BE2C (cell line): Measurements from ENCODE around the gene SIN3A.
"Not testable (repeated sequence)": the region's sequence is repeated elsewhere in the genome, so short reads cannot be mapped to it uniquely, and the experiment has no call there.

Source experiments
- DNase-seq: peaks from one replicate; pipeline ENCODE4 v3.0.0-alpha.2; 2020
- H3K27me3 ChIP-seq: fragments of 250-450 bp; sonication (Bioruptor Pico); 2 replicates; pipeline ENCODE4 v1.5.1; 2020; ENCODE audit warnings: mild to moderate bottlenecking
- H3K36me3 ChIP-seq: fragments of 250-450 bp; sonication (Bioruptor Pico); 2 replicates; pipeline ENCODE4 v1.5.1; 2020; ENCODE audit warnings: mild to moderate bottlenecking
- H3K4me1 ChIP-seq: fragments of 250-450 bp; sonication (Bioruptor Pico); 2 replicates; pipeline ENCODE4 v1.5.1; 2020
- H3K4me3 ChIP-seq: 2 replicates; pipeline ENCODE4 v1.5.1; 2011; ENCODE audit warnings: low read depth, low read length
- H3K9me3 ChIP-seq: fragments of 250-450 bp; sonication (Bioruptor Pico); 2 replicates; pipeline ENCODE4 v1.5.1; 2020
- TF ChIP-seq, protein P1 (sequence below): IDR thresholded peaks from 2 replicates; pipeline ENCODE4 v1.5.1; 2012; ENCODE audit warnings: mild to moderate bottlenecking, low read depth, low read length

Gene SIN3A

DNA sequence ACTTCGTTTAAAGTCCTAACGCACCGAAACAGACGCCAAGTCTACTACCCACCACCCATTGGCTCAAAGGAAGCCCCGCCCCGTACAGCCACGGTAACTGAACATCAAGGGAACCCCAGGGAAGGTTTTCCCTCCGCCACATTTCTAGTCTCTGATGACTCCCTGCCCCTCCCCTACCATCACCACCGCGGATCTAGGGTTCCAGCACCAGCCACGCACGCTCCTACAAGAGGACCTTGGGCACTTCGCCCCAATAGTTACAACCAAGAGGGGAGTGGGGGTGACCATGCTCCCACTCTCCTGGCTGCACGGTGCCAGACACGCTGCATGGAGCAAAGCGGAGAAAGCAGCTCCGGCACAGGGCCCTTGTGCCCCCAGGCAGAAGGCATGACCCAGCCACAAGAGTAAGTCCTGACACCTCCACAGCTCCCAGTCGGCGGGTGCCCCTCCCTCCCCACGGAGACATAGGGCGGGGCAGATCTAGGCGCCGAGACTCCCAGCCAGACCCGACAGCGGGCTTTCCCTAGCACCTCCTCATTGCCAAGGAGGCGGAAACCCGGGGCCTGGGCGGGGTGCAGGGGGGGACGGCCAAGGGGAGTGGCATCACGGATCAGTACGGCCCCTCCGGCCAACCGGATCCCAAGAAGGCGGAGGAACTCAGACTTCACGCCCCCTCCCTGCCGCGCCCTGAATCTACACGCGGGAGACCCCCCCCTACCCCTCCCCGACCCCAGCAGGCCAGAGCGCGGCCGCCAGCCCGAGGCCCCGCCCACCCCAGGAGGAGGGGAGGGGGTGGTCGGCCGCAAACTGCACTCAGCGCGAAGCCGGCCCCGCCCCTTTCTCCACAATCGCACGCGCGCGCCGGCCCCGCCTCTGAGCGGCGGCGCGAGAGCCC is 936 bp downstream of the SIN3A start:
- no peaks in the 10 kb centered on the region for H3K4me1 ChIP-seq

DNA sequence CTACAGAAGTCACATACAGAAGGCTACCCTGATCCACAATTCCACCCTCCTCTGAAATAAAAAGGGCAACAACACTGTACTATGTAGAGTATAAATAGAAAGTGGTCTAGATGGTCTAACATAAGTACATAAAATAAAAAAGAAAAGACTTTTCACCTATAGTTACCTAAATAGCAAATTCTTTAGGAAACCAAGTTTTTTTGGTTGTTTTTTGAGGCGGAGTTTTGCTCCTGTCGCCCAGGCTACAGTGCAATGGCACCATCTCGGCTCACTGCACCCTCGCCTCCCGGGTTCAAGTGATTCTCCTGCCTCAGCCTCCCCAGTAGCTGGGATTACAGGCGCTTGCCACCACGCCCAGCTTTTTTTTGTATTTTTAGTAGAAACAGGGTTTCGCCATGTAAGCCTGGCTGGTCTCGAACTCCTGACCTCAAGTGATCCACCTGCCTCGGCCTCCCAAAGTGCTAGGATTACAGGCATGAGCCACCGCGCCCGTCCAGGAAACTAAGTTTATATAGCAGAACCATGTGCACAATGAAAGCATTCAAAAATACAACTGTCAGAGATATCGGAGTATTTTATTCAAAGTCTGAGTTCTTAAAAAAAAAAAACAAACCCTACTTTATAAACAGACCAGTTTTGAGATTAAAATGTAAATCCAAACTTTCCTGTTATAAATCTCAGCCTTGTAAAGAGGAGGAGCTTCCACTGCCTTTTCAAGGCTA is 1.7 kb downstream of the SIN3A start:
- no peaks in the 10 kb centered on the region for H3K27me3 ChIP-seq
- no peak for DNase-seq
- H3K36me3 ChIP-seq: no peaks in the 10 kb centered on the region
- no peaks in the 10 kb centered on the region for H3K9me3 ChIP-seq
- H3K4me3 ChIP-seq: peak overlapping the region; percentile 75
- H3K4me1 ChIP-seq: no peaks in the 10 kb centered on the region
- TF ChIP-seq, protein P1, sequence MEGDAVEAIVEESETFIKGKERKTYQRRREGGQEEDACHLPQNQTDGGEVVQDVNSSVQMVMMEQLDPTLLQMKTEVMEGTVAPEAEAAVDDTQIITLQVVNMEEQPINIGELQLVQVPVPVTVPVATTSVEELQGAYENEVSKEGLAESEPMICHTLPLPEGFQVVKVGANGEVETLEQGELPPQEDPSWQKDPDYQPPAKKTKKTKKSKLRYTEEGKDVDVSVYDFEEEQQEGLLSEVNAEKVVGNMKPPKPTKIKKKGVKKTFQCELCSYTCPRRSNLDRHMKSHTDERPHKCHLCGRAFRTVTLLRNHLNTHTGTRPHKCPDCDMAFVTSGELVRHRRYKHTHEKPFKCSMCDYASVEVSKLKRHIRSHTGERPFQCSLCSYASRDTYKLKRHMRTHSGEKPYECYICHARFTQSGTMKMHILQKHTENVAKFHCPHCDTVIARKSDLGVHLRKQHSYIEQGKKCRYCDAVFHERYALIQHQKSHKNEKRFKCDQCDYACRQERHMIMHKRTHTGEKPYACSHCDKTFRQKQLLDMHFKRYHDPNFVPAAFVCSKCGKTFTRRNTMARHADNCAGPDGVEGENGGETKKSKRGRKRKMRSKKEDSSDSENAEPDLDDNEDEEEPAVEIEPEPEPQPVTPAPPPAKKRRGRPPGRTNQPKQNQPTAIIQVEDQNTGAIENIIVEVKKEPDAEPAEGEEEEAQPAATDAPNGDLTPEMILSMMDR: no peak

More for the DNA sequence above, 936 bp downstream of the SIN3A start:
- Histone ChIP-seq H3K27me3 (no peaks in the 10 kb centered on the region), H3K36me3 (no peaks in the 10 kb centered on the region), H3K9me3 (no peaks in the 10 kb centered on the region), H3K4me3 (peak overlapping the region; percentile 75)
- DNase-seq: peak; percentile 98
- TF ChIP-seq, protein P1: no peak

DNA sequence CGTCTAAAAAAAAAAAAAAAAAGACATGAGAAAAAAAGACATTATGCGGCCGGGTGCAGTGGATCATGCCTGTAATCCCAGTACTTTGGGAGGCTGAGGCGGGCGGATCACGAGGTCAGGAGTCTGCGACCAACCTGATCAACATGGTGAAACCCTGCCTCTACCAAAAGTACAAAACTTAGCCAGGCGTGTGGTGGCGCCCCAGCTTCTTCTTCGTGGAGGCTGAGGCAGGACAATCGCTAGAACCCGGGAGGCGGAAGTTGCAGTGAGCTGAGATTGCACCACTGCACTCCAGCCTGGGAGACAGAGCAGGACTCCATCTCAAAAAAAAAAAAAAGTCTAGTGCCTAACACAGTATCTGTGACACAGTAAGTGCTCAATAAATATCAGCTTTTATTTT is 3.3 kb downstream of the SIN3A start:
- DNase-seq, H3K27me3 ChIP-seq, H3K4me3 ChIP-seq, H3K9me3 ChIP-seq, H3K36me3 ChIP-seq, H3K4me1 ChIP-seq: not testable (repeated sequence)

DNA sequence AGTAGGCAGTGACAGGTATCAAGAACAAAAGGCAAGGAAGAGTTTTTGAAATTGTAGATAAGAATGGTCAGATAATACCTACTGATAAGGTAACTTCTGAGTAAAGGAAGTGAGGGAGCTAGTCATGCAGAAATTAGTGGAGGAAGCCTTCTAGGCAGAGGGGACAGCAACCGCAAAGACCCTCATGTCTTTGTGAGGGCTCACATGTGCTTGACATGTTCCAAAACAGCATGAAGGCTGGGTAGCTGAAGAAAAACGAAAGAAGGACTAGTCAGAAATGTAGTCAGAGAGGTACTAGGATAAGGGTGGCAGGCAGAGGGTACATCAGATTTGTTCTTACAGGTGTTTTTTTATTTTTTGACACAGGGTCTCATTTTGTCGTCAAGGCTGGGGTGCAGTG is 5.3 kb downstream of the SIN3A start:
- H3K4me1 ChIP-seq: no peaks in the 10 kb centered on the region
- peaks cover 9% of the 10 kb centered on the region for H3K36me3 ChIP-seq
- no peaks in the 10 kb centered on the region for H3K9me3 ChIP-seq
- no peak overlapping the region for H3K4me3 ChIP-seq
- TF ChIP-seq, protein P1: no peak
- H3K27me3 ChIP-seq: no peaks in the 10 kb centered on the region
- DNase-seq: no peak

DNA sequence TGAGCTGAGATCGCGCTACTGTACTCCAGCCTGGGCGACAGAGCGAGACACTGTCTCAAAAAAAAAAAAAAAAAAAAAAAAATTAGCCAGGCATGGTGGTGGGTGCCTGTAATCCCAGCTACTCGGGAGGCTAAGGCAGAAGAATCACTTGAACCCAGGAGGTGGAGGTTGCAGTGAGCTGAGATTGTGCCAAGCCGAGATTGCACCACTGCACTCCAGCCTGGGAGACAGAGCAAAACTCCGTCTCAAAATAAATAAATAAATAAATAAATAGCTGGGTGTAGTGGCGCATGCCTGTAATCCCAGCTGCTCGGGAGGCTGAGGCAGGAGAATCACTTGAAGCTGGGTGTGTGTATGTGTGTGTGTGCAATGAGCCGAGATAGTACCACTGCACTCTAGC is 6.2 kb downstream of the SIN3A start:
- H3K27me3 ChIP-seq, DNase-seq, H3K4me1 ChIP-seq, H3K9me3 ChIP-seq, H3K4me3 ChIP-seq, H3K36me3 ChIP-seq: not testable (repeated sequence)

DNA sequence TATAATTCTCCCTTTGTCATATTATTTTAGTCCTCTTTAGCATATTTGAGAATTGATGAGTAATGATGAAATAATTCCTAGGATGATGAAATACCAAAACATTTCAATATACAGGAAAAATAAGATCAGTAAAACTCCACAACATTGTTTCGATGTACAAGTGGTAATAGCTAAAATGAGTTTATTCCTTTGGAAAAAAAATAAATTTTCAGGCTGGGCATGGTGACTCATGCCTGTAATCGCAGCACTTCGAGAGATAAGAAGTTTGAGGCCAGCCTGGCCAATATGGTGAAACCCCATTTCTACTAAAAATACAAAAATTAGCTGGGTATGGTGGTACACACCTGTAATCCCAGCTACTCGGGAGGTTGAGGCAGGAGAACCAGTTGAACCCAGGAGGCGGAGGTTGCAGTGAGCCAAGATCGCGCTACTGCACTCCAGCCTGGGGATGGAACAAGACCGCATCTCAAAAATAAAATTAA is 7.5 kb downstream of the SIN3A start:
- H3K4me3 ChIP-seq: not testable (repeated sequence)

DNA sequence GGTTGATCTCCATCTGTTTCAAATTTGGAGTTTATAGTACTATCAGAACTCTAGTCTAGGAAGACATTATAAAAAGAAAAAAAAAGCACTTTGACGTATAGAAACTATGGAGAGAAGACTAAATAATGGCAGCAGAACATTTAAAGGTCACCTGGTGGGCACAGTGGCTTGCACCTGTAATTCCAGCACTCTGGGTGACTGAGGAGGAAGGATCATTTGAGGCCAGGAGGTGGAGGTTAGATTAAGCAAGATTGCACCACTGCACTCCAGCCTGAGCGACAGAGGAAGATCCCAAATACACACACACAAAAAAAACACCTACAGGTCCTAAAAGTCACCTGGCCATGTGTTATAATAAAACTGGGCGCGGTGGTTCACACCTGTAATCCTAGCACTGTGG is 13.8 kb downstream of the SIN3A start:
- no peaks in the 10 kb centered on the region for H3K9me3 ChIP-seq
- H3K27me3 ChIP-seq: no peaks in the 10 kb centered on the region
- H3K36me3 ChIP-seq: no peaks in the 10 kb centered on the region; the same call in 1 of the 2 replicates
- TF ChIP-seq, protein P1: no peak
- H3K4me3 ChIP-seq: no peak overlapping the region
- H3K4me1 ChIP-seq: no peaks in the 10 kb centered on the region
- DNase-seq: no peak

More for the DNA sequence above, 7.5 kb downstream of the SIN3A start:
- DNase-seq, H3K36me3 ChIP-seq, H3K4me1 ChIP-seq, H3K9me3 ChIP-seq, H3K27me3 ChIP-seq: not testable (repeated sequence)
